HepG2 (cell line): ENCODE data around the gene FOXR1. TPM values are rescaled to one million over a fixed set of nuclear protein-coding genes. Genes with fewer than 3 reads are reported as not detected.
A peak's percentile ranks its signal among the peaks of the same experiment; 100 is the strongest.

Experiments used
- ASH2L ChIP-seq: fragments of 300-600, 200-600 bp; sonication (generic); IDR thresholded peaks from 2 replicates; pipeline ENCODE4 v1.7.0; 2017; ENCODE audit warnings: low read depth, mild to moderate bottlenecking, moderate library complexity, mixed read lengths, low read length; ENCODE audit not compliant: insufficient read length
- CBX5 ChIP-seq: sonication (generic); formaldehyde crosslinking; IDR thresholded peaks from 2 replicates; pipeline ENCODE4 v1.4.0; 2020; ENCODE audit warnings: missing genetic modification reagents, borderline replicate concordance
- DNMT3B ChIP-seq: conservative IDR thresholded peaks from 2 replicates; pipeline ENCODE4 v1.6.1; 2016; ENCODE audit warnings: missing biosample characterization, control low read depth
- GATAD1 ChIP-seq: IDR thresholded peaks from 2 replicates; pipeline ENCODE4 v1.6.1; 2016; ENCODE audit warnings: missing genetic modification reagents, missing compliant biosample characterization
- HNF1B ChIP-seq: sonication (generic); formaldehyde crosslinking; IDR thresholded peaks from 2 replicates; pipeline ENCODE4 v1.5.1; 2020; ENCODE audit warnings: mild to moderate bottlenecking, moderate library complexity, missing genetic modification reagents
- NCOR1 ChIP-seq: fragments of 200-600 bp; sonication (generic); IDR thresholded peaks from 2 replicates; pipeline ENCODE4 v1.7.0; 2017; ENCODE audit warnings: antibody characterized with exemption, low read length, borderline replicate concordance
- NFRKB ChIP-seq: fragments of 450-650 bp; IDR thresholded peaks from 2 replicates; pipeline ENCODE4 v1.6.1; 2017
- POLR2A ChIP-seq, 2 experiments: IDR thresholded peaks; 2 replicates each; pipeline ENCODE4 v1.6.1; 2011; ENCODE audit warnings: low read depth in 2 of 2, low read length in 2 of 2, mild to moderate bottlenecking in 1 of 2, moderate library complexity in 1 of 2; ENCODE audit not compliant: insufficient read depth in 1 of 2
- RXRA ChIP-seq: sonication (generic); formaldehyde crosslinking; IDR thresholded peaks from 2 replicates; pipeline ENCODE4 v1.5.1; 2020; ENCODE audit warnings: missing genetic modification reagents
- SALL1 ChIP-seq: sonication (generic); formaldehyde crosslinking; IDR thresholded peaks from 2 replicates; pipeline ENCODE4 v1.8.0; 2022; ENCODE audit warnings: mild to moderate bottlenecking, missing genetic modification reagents
- SAP130 ChIP-seq: IDR thresholded peaks from 2 replicates; pipeline ENCODE4 v1.6.1; 2016; ENCODE audit warnings: low read depth
- TRIM24 ChIP-seq: sonication (generic); formaldehyde crosslinking; IDR thresholded peaks from 2 replicates; pipeline ENCODE4 v1.8.0; 2022; ENCODE audit warnings: mild to moderate bottlenecking, missing genetic modification reagents
- ZC3H13 ChIP-seq: sonication (generic); formaldehyde crosslinking; IDR thresholded peaks from 2 replicates; pipeline ENCODE4 v1.8.1; 2023; ENCODE audit warnings: mild to moderate bottlenecking, missing genetic modification reagents, moderate library complexity
- ZHX2 ChIP-seq, 2 experiments: sonication (generic) in 1 of 2; formaldehyde crosslinking in 1 of 2; IDR thresholded peaks; 2 replicates each; pipeline versions ENCODE4 v1.6.1 to v1.9.0; 2014 to 2022; ENCODE audit warnings: antibody characterized with exemption in 1 of 2, borderline replicate concordance in 1 of 2, inconsistent platforms in 1 of 2, low read depth in 1 of 2, missing genetic modification reagents in 1 of 2
- ZKSCAN1 ChIP-seq: fragments of 150-350 bp; IDR thresholded peaks from 2 replicates; pipeline ENCODE4 v1.6.1; 2014; ENCODE audit warnings: low read length
- ZNF121 ChIP-seq: sonication (generic); formaldehyde crosslinking; IDR thresholded peaks from 2 replicates; pipeline ENCODE4 v1.5.0; 2020; ENCODE audit warnings: mild to moderate bottlenecking, missing genetic modification reagents
- ZNF644 ChIP-seq: IDR thresholded peaks from 2 replicates; pipeline ENCODE4 v1.6.1; 2016; ENCODE audit warnings: low read depth
- ZNF704 ChIP-seq: sonication (generic); formaldehyde crosslinking; IDR thresholded peaks from 2 replicates; pipeline ENCODE4 v1.8.1; 2023; ENCODE audit warnings: mild to moderate bottlenecking, inconsistent platforms, moderate library complexity, missing genetic modification reagents, borderline replicate concordance
- ZNF770 ChIP-seq: sonication (generic); formaldehyde crosslinking; IDR thresholded peaks from 2 replicates; pipeline ENCODE4 v1.5.0; 2020; ENCODE audit warnings: mild to moderate bottlenecking, missing genetic modification reagents
- ZNF788 ChIP-seq: sonication (generic); formaldehyde crosslinking; IDR thresholded peaks from 2 replicates; pipeline ENCODE4 v1.5.0; 2020; ENCODE audit warnings: mild to moderate bottlenecking, missing genetic modification reagents, borderline replicate concordance
- ZSCAN21 ChIP-seq: sonication (generic); formaldehyde crosslinking; IDR thresholded peaks from 2 replicates; pipeline ENCODE4 v1.8.0; 2022; ENCODE audit warnings: mild to moderate bottlenecking, missing genetic modification reagents, moderate library complexity, borderline replicate concordance
- polyA plus RNA-seq, 8 experiments: library from polyadenylated mRNA; depleted of rRNA in 3 of 8; stranded (reverse) in 7 of 8; unstranded in 1 of 8; fragments of >200 nt; fragmentation: Illumina TruSeq in 4 of 8; extraction: Trizol in 4 of 8; gene quantifications; 2 replicates each; pipeline versions ENCODE4 v1.2.1 to v1.2.3, GENCODE V29; 2011 to 2016; ENCODE audit warnings: low read depth in 4 of 8, missing spikeins in 1 of 8, mixed read lengths in 1 of 8; ENCODE audit not compliant: insufficient read depth in 1 of 8
- total RNA-seq, 5 experiments: library from RNA; depleted of rRNA; stranded (reverse); fragments of >200 nt; fragmentation: Illumina TruSeq; extraction: Trizol; gene quantifications; 2 replicates each; pipeline ENCODE4 v1.2.3, GENCODE V29; 2016; ENCODE audit warnings: low read depth in 1 of 5

Gene FOXR1
- total and polyA plus RNA-seq, 2 of the 13 experiments (the other 11 are each of a cell fraction or from before 2014, with no cell fraction given): not detected

- TF ChIP-seq ZNF770 (CRISPR knock-in tag) (no peak), ZNF704 (no peak), SALL1 (peak; percentile 52; the same call in 1 of the 2 replicates), NCOR1 (peak; percentile 46; the same call in 1 of the 2 replicates), ZNF788 (no peak), RXRA (0 out of 2 replicates have a peak, but pooled peaks have one; percentile 16), GATAD1 (CRISPR knock-in tag) (0 out of 2 replicates have a peak, but pooled peaks have one; percentile 10), ASH2L (peak; percentile 36), ZHX2 (IDR thresholded peaks at IDR 0.05; ENCODE audit: low read depth) (no peak), ZHX2 (CRISPR knock-in tag; IDR thresholded peaks at IDR 0.05; ENCODE audit: borderline replicate concordance) (no peak), TRIM24 (no peak), ZKSCAN1 (no peak), POLR2A (IDR thresholded peaks at IDR 0.05; ENCODE audit: insufficient read depth in 1 of 2, low read depth in 2 of 2, low read length in 2 of 2) (peak in 1 of 2 experiments; percentile 52; a peak in 2 of 4 replicates), CBX5 (CRISPR knock-in tag) (no peak), ZSCAN21 (CRISPR knock-in tag) (0 out of 2 replicates have a peak, but pooled peaks have one; percentile 60), ZC3H13 (0 out of 2 replicates have a peak, but pooled peaks have one; percentile 53), DNMT3B (no peak), NFRKB (no peak), ZNF121 (CRISPR knock-in tag) (no peak), SAP130 (CRISPR knock-in tag) (peak; percentile 68), HNF1B (CRISPR knock-in tag) (peak; percentile 92), ZNF644 (CRISPR knock-in tag) (no peak)
Measured at GRCh38 chr11:119026970-119027369, 55.4 kb downstream of the FOXR1 start (continued).
